Measurements from ENCODE around the gene SAMSN1.
"Not testable (repeated sequence)": the region's sequence is repeated elsewhere in the genome, so short reads cannot be mapped to it uniquely, and the experiment has no call there.

The SAMSN1 gene

DNA sequence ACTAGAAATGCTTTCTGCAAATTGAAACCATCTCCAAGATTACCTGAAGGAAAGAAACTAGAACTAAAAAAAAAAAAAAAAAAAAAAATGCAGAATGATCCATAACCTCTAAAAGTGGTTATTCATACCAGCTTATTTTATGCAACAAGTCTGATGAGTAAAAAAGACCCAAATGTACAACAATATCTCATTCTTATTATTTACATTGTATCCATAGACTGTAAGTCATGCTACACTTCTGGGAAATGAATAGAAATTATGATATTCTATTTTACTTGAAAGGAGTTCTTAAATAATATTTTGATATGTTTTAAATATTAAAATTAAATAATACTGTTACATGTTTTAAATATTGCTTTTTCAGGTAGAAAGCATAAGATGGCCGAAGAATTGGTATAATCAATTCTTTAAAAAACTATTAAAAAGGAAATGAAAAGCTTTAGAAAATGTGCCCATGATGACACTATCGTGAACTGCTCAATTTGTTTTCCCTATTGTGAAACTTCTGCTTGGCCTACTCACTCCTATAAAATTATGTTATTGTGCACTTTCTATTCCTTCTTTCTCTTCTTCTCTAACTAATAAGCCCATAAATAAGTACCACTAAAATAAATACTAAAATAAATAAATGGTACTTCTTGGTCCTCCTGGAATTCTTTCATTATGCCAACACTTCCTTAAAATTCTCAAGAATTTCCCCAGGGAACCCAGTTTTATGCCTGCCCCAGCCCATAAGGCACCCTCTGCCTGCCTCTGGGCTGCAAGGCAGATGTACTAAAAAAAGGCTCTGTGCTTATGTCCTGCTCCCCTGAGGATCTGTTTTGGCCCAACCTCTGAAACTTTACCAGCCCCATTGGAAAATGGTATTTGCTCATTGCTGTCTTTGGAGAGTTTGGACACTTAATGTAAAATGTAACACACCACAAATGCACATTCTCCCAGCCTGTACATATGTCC is 18.1 kb downstream of the SAMSN1 start:
- no peak for DNase-seq

DNA sequence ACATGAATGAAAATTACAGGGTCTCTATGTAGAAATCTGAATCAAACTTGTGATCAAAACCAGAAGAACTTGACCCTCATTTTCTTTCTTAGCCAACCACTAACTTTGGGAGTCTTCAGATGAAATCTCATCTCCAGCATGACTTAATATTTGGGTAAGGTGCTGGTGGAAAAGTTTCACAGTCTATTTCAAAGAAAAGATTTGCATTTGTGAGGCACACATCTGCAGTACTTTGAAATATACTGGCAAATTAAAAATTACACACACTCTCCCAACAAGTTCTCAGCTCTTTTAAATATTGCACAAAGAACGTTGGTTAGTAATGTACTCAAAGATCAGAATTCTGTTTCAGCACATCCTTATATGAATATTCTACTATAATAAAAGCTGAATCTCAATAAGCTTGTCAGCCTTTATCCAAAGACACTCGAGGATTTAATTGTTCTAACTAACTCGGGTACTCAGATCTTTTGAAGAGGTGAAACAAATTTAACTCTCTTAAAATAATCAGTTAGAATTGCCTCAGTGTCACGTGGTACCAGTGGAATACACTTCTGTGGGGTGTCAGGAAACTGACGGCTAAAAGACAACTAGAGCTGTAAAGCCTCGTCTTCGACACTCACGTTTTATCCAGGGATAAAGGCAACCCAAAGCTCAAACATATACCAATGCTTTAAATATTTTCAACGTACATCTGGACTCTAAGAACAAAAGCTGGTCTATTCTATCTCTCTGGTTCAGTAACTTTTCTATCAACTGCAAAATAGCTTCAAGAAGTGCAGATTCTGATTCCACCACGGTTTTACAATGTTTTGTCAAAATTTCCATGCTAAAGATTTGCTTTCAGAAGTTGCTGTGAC is 19.0 kb downstream of the SAMSN1 start:
- no peak for DNase-seq

DNA sequence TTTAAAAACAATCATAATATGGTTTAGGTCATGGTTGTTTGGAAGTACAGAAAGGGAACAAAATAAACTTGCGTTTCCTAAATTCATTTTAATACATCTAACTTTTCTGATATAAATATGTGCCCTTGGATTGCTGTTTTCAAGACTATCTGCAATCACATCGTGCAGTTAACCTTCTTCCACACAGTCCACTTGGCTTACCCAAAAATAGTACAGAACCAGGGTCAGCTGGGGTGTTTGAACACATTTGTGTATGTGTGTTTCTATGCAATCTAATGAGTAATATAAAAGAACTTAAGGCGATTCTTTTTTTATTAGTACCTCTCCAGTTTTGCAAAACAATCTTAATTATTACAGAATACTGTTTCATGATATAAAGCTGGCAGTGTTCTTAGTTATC is 19.9 kb downstream of the SAMSN1 start:
- DNase-seq = no peak

DNA sequence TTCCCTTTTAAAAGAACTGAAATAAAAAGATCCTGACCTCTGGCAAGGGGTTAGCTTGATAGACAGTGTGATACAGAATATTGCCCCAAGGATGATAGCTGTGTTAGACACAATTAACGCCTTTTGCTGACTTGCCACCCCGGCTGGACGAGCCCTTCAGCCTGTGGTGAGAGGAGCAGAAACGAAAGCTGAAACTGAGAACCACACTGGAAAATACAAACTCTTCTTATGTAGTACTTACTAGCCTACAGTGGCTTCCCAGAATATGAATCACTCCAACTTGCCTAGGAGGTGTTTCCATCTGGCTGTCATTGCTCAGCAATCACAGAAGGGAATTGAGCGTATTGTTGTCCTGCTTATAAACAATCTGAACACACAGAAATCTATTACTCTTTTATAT is 22.9 kb downstream of the SAMSN1 start:
- no peak for DNase-seq

DNA sequence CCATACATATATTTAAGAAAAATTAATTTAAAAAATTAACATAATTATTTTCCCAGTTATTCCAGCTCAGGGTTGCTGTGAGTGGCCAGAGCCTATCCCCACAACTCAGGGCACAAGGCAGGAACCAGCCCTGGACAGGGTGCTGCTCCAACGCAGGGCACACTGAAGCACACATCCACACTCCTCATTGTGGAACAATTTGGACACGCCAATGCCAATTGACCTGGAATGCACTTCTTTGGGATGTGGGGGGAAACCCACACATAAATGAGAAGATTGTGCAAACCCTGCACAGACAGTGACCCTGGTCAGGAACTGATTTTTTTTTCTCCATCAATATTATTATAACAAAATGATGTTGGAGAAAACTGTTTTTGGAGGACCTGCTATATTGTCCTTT is 23.4 kb downstream of the SAMSN1 start:
- DNase-seq = no peak

DNA sequence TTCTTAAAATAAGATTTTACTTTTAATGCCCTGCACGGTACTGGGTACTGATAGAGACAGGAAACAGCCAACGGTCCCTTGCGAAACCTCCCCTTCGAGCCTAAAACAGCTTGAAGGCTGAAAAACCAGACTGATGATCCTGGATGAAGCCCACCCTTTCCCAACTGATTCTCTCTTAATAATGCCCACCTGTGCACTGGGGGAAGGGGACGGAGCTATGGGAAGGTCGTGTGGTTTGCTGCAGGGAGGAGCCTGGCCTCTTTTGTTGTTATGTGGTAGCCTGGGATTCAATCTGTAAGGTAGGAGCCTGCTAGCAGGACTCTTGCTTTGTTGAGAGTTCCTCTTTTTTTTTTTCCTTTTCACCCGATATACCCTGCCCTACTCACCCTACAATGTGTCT is 25.6 kb downstream of the SAMSN1 start:
- DNase-seq = no peak

DNA sequence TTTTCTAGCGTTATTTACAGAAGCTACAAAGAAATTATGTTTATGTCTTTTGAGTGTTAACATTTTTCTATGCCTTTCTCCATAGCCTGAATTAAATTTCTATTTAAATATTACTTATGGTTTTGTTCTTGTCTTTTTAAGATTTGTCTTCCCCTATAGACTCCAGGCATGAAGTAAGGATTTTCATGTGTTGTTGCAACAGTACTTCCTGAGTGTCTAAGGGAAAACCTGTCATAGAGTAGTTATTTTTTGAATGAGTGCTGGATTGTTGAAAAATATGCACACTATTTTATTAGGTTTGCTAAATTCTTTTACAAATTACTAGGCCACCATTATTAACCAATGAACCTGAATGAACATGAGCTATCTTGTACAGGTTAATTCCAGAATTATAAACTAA is 27.1 kb downstream of the SAMSN1 start:
- DNase-seq = no peak

DNA sequence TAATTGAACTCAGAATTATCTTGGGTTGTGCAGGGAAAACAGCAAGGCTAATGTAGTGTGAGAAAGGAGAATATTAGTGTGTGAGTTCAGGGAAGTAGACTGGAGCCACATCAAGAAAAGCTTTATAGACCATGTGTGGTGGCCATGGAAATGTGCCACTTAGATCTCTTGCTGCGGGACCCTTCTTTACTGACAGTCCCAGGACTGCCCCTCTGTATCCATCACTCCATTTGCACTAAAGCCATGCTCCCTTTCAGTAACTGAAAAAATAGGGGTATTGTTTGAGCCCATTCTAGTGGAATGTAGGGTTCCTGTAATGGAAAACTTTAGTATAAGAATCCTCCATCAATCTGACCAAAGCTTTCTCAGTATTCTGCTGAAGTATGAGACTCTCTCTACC is 32.3 kb downstream of the SAMSN1 start:
- DNase-seq = no peak

DNA sequence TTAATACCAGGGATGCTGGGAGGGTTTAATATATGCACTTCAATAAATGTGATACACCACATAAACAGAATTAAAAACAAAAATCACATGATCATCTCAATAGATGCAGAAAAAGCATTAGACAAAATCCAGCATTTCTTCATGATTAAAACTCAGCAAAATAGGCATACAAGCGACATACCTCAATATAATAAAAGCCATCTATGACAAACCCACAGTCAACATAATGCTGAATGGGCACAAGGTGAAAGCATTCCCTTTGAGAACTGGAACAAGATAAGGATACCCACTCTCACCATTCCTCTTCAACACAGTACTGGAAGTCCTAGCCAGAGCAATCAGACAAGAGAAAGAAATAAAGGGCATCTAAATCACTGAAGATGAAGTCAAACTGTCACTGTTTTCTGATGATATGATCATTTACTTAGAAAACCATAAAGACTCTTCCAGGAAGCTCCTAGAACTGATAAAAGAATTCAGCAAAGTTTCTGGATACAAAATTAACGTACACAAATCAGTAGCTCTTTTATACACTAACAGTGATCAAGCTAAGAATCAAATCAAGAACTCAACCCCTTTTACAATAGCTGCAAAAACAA is 39.2 kb downstream of the SAMSN1 start:
- not testable (repeated sequence) for DNase-seq

DNA sequence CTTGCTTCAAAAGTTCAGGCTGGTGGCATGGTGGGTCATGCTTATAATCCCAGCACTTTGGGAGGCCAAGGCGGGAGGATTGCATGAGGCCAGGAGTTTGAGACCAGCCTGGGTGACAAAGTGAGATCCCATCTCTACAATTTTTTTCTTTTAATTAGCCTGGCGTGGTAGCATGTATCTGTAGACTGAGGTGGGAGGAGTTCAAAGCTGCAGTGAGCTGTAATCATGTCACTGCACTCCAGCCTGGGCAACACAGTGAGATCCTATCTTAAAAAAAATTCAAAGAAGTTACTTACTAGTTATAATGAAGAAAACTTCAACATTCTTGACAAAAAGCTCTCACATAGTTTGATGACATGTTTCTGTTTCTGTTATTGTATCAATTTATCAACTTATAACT is 45.2 kb downstream of the SAMSN1 start:
- DNase-seq = no peak

DNA sequence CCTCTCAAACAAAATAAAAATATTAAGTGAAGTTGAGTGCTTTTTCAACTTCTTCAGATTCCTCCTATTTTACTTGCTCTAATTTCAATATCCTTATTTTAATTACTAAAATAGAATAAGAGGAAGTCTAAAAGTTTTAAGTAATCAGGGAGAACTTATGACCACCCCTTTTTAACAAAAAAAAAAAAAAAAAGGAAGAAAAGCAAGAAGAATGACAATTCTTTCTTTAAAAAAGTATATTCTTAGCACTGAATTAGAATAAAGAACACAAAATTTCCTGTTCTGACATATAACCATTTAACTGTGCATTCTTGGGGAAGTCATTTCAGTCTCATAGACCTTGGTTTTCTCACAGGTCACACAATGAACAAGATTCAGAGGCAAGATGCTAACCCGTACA is 46.8 kb downstream of the SAMSN1 start:
- DNase-seq = no peak

DNA sequence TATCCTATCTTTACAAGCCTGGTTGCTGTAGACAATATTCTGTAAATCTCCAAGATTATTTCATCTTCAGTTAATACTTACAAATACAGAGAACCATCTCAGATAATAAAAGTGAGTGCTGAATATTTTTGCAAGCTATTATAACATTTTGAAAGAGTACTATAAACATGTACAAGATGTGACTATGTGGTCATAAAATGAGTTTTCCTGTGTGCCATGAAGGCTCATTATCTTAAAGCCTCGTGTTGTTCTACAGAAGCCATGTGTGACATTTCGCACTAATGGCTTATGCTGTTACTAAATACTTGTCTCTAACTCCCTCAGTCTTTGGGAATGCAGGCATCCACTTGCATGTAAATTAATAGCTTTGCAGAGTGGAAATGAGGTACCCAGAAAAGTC is 48.3 kb downstream of the SAMSN1 start:
- DNase-seq = no peak

DNA sequence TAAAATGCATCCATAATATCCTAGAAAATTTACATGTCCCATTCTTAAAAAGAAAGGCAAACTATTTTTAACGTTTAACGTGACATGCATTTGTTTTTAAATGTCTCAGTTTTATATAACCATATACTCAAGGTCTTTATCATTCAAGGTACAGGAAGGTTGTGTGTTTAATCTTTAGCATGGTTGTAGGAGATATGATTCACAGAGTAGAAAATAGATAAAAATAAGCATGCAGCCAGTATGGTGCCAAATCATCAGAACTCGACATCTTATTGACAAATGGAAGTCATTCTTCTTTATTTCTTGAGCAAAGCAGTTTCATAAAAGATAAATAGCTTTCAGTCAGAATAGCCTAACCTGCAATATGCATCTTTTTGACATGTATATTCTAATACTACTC is 51.0 kb downstream of the SAMSN1 start:
- no peak for DNase-seq

DNA sequence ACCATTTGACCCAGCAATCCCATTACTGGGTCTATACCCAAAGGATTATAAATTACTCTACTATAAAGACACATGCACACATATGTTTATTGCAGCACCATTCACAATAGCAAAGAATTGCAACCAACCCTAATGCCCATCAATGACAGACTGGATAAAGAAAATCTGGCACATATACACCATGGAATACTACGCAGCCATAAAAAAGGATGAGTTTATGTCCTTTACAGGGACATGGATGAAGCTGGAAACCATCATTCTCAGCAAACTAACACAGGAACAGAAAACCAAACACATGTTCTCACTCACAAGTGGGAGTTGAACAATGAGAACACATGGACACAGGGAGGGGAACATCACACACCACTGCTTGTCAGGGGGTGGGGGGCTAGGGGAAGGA is 51.9 kb downstream of the SAMSN1 start:
- not testable (repeated sequence) for DNase-seq

DNA sequence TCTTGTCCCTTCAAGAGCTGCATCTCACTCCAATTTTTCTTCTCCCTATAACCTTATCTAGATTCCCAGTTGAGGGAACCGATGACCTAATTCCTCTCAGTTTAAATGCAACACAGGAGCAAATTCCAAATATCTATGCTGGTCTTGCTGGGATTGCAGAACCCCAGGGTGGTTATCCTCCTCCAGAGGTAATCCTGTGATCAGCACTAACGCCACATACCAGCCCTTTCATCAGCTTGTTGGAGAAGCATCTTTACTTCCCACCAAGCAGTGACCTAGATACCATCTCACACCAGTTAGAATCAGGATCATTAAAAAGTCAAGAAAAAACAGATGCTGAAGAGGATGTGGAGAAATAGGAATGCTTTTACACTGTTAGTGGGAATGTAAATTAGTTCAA is 52.4 kb downstream of the SAMSN1 start:
- DNase-seq = no peak

DNA sequence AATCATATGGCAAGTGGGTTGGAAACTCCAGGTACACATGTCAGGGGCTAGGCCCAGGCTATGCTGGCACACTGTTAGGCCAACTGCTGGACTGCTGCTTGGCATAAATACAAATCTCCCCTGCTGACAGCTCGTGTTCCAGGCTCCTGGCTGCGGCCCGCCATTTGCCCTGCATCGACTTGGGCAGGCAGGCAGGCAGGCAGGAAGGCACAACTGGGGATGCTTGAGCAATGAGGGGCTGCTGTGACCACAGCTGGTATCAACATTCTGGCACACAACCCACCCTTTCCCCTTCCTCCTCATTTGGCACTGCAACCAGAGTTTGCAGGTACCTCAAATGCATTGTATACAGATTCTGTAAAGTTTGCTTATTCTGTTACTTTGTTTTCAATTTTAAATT is 53.2 kb downstream of the SAMSN1 start:
- DNase-seq = no peak

DNA sequence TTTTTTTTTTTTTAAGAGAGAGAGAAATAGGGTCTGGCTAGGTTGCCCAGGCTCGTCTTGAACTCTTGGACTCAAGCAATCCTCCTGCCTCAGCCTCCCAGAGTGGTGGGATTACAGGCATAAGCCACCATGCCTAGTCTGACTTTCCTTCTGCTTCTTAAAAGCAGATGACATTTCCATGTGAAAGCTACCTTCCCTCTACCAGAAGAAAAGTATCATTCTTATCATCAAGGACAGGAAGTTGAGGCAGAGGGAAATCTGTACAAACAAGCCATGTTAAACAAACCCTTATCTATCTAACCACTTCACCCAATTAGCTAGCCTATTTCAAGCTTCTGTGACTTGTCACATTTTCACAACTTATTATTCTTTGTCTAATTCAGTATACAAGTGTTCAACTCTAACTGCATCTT is 54.8 kb downstream of the SAMSN1 start:
- no peak for DNase-seq

DNA sequence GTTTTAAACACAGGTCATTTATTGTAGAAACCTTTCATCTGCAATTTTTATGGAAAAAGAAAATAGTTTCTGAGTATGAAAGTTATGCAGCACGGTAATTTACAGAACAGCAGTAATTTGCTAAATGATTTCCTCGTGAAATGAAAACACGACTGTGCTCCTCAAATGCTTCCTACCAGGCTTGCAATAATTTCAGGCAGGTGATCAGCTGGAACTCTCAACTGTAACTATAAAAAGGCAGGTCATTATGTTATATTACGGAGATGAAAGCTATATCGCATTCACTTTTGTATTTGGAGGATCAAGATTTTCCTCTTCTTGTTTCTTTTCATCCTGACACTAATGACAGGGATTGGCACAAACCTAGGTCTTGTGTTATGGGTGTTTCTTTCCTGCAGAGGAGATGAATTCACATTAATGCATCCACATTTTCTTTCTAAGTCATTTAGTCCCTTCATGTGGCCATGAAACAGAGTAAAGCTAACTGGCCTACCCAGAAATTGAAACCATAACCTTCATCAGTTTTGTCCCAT is 57.4 kb downstream of the SAMSN1 start:
- no peak for DNase-seq

DNA sequence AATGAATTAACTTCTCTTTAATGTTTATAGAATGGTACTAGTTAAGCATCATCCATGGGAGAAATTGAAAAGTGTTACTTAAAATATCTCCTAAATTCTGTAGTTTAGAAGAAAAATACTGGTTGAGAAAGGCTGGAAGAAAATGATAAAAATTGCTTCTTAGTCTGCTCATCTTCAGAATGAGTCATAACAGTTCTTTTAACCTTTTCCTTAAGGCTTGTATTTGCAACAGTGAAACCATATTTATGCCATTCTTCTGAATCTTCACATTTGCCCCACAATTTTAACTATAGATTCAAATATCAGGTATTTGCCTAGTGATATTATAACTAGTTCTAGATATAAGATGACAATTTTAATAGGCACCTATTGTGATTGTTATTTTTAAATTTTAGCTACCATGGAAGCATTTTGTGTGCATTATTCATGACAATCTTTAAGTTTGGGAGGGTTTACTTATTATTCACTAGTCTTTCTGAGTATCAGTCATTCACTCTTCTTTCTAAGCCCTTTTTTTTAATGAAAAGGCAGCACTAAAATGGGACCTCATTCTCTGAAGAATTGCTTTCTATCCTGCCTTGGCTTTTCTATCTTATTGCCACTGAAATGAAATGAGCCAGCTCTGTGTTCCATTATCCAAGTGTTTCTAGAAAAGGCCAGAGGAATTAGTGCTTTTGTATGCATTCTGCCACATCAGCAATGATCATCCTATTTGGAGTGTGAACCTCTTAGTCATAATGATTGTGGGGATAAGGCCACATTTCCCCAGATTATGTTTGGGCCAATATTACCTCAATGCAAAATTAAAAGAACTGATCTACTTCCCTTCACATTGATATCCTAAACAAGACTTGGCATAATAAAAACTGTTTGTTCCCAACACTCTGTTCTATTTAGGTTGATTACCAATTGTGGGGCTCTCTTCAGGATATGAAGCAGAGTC is 58.4 kb downstream of the SAMSN1 start:
- no peak for DNase-seq

DNA sequence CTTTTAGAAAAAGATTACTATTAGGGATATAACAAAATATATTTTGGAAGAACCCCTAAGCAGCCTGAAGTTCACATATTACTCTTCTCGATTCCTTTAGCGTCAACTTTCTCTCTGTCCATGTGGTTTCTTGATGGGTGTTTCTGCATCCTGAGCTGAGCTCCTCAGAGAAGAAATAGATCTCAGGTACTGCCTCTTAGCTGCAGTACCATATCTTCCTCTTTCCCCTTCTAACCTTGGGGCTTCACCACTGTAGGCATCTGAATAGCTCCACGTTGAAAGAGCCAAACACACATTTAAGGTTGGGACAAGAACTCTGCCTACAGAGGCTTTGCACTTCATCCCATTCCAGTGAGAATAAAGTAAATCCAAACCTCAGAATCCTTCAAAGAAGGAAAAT is 59.2 kb downstream of the SAMSN1 start:
- no peak for DNase-seq

DNA sequence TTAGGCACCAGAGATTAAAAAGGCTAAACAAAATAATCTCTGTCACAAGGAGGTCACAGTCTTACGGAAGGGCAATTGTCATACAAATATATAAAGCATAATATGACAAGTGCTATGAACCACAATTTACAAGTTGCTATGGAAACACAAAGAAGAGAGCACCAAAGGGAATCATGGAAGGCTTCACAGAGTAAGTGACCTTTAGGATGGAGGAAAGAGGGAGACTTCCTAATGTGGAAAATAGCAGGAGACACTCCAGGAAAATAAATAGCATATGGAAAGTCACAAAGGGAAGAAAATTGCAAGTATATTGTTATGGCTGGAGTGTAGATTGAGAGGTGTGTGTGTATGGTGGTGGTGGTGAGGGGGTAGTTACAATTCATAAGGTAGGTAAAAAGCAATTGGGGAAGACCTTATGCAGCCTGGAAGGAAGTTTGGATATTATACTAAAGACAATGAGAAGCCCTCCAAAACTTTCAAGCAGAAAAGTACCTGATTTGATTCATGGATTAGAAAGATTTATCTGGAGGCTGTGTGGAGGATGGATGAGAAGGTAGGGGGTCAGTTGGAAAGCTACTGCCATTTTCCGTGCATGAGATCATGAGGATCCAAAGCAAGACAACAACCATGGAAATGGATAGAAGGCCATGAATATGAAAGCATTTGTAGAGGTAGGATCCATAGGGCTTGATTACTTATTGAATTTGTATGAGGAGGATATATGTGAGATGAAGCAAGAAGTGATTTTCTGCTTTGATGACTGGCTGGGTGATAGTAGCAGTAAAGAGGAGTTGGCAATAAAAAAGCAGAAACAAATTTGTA is 61.7 kb downstream of the SAMSN1 start:
- DNase-seq = no peak

All from NCI-H1417 treated with DMSO at 0.1 percent for 48 hours (cell line).